Parathyroid adenoma (tissue), 2 donors: ENCODE results near the gene THSD4.

Experiments used
- H2AFZ ChIP-seq: fragments of 300-600 bp; sonication (generic); one replicate; pipeline ENCODE4 v1.7.0; 2017; ENCODE audit warnings: antibody characterized with exemption, mild to moderate bottlenecking
- H3K27ac ChIP-seq: fragments of 300-600 bp; sonication (generic); one replicate; pipeline ENCODE4 v1.7.0; 2017
- H3K27me3 ChIP-seq: fragments of 300-600 bp; sonication (generic); one replicate; pipeline ENCODE4 v1.7.0; 2017; ENCODE audit warnings: low read length; ENCODE audit not compliant: control insufficient read depth, insufficient read depth
- H3K36me3 ChIP-seq: fragments of 300-600 bp; sonication (generic); one replicate; pipeline ENCODE4 v1.7.0; 2017; ENCODE audit warnings: low read length; ENCODE audit not compliant: control insufficient read depth, insufficient read depth
- H3K4me1 ChIP-seq: fragments of 300-600 bp; sonication (generic); one replicate; pipeline ENCODE4 v1.7.0; 2017; ENCODE audit warnings: control low read depth
- H3K4me2 ChIP-seq: fragments of 300-600 bp; sonication (generic); one replicate; pipeline ENCODE4 v1.7.0; 2017; ENCODE audit warnings: low read length
- H3K4me3 ChIP-seq: fragments of 300-600 bp; sonication (generic); one replicate; pipeline ENCODE4 v1.7.0; 2017; ENCODE audit warnings: low read depth, low read length
- H3K79me2 ChIP-seq: fragments of 300-600 bp; sonication (generic); one replicate; pipeline ENCODE4 v1.7.0; 2017; ENCODE audit warnings: control low read depth
- H3K9ac ChIP-seq: fragments of 300-600 bp; sonication (generic); one replicate; pipeline ENCODE4 v1.7.0; 2017; ENCODE audit warnings: mild to moderate bottlenecking
- H3K9me3 ChIP-seq: fragments of 300-600 bp; sonication (generic); one replicate; pipeline ENCODE4 v1.7.0; 2017; ENCODE audit warnings: low read length; ENCODE audit not compliant: control insufficient read depth
- CTCF ChIP-seq: fragments of 300-600 bp; sonication (generic); IDR thresholded peaks from one replicate; pipeline ENCODE4 v1.7.0; 2017; ENCODE audit warnings: antibody characterized with exemption, mild to moderate bottlenecking
- donor health status: primary hyperparathyroidism.

The THSD4 gene

GRCh38 chr15:71133747-71134472, 18.6 kb downstream of the THSD4 start:
- Histone ChIP-seq H2AFZ (no peak overlapping the region), H3K4me2 (no peak overlapping the region), H3K36me3 (no peaks in the 10 kb centered on the region), H3K27me3 (no peaks in the 10 kb centered on the region), H3K4me3 (no peak overlapping the region), H3K9ac (no peak overlapping the region), H3K4me1 (no peaks in the 10 kb centered on the region), H3K27ac (no peak overlapping the region), H3K9me3 (no peaks in the 10 kb centered on the region), H3K79me2 (no peaks in the 10 kb centered on the region)
- no peak for TF ChIP-seq CTCF

GRCh38 chr15:71136159-71136783, 21.0 kb downstream of the THSD4 start:
- Histone ChIP-seq H3K79me2 (no peaks in the 10 kb centered on the region), H3K36me3 (no peaks in the 10 kb centered on the region), H3K27ac (no peak overlapping the region), H3K4me1 (no peaks in the 10 kb centered on the region), H3K9me3 (no peaks in the 10 kb centered on the region), H3K4me2 (no peak overlapping the region), H3K27me3 (no peaks in the 10 kb centered on the region), H3K4me3 (no peak overlapping the region), H2AFZ (no peak overlapping the region), H3K9ac (no peak overlapping the region)
- TF ChIP-seq CTCF = no peak

GRCh38 chr15:71136793-71137518, 21.7 kb downstream of the THSD4 start:
- no peak overlapping the region for H3K4me3 ChIP-seq
- H3K27me3 ChIP-seq = no peaks in the 10 kb centered on the region
- no peak overlapping the region for H3K4me2 ChIP-seq
- H3K4me1 ChIP-seq = no peaks in the 10 kb centered on the region
- H3K36me3 ChIP-seq = no peaks in the 10 kb centered on the region
- TF ChIP-seq CTCF = no peak
- no peak overlapping the region for H3K27ac ChIP-seq
- no peak overlapping the region for H2AFZ ChIP-seq
- no peaks in the 10 kb centered on the region for H3K79me2 ChIP-seq
- no peaks in the 10 kb centered on the region for H3K9me3 ChIP-seq
- no peak overlapping the region for H3K9ac ChIP-seq

GRCh38 chr15:71138473-71138872, 23.2 kb downstream of the THSD4 start:
- no peak overlapping the region for H3K9ac ChIP-seq
- H3K36me3 ChIP-seq = no peaks in the 10 kb centered on the region
- H3K9me3 ChIP-seq = no peaks in the 10 kb centered on the region
- H3K27me3 ChIP-seq = no peaks in the 10 kb centered on the region
- H3K27ac ChIP-seq = no peak overlapping the region
- H3K4me1 ChIP-seq = no peaks in the 10 kb centered on the region
- no peak overlapping the region for H3K4me2 ChIP-seq
- H3K4me3 ChIP-seq = no peak overlapping the region
- H3K79me2 ChIP-seq = no peaks in the 10 kb centered on the region
- H2AFZ ChIP-seq = no peak overlapping the region
- no peak for TF ChIP-seq CTCF
